ENCODE measurements around the gene AMH. TPM values are rescaled to one million over a fixed set of nuclear protein-coding genes. Genes with fewer than 3 reads are reported as not detected.

Gene AMH
- total and polyA plus RNA-seq, 8 donors, result 0.45 to 2.0 (median 0.86) TPM; not detected in 2

DNA sequence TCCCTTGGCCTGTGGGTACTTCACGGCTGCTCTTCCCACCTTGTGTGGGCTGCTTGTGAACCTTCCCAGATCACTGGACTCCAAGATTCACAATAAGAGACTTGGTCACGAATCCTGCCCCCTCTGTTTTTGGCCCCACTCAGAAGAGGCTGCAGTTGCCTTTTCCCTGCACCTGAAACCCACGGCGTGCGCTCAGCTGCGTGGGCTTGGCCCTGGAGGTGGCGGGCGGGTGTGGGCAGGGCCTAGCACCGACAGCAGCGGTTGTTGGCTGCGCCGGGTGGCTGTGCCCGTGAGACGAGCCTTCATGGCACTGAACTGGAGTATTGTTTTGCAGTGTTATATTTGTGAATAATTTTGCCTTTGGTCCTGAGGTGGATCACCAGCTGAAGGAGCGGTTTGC, 46.8 kb upstream of the AMH start:
- 83 to 94% (median 90%) methylated on average over 15 of the region's 15 CpGs for WGBS, 5 donors
- H3K4me3 ChIP-seq, result no peak overlapping the region

DNA sequence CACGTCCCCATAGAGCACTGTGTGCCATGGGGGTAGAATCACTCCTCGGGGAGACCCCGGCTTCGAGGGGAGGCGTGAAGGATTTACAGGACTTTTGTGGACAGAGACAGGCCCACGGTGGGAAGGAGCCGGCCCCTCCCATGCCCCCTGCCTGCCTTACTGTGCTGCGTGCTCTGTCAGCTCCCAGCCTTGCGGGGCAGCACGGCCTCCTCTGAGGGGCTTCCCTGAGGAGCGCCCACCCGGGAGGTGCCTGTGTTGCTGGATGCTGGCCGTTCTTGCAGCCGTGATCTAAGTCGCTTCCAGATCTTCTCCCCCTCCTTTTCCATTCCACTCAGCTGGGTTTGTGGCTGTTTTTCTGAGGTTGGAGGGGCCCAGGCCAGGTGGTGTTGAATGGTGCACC, 42.1 kb upstream of the AMH start:
- 89 to 97% (median 95%) methylated on average over 6 to 15 of the region's 15 CpGs for WGBS, 5 donors
- DNase-seq, result no peak
- no peaks in the 10 kb centered on the region for H3K9me3 ChIP-seq
- H3K27me3 ChIP-seq, result no peaks in the 10 kb centered on the region
- intact Hi-C loops (cut with DNase I; ENCODE audit: low total_unique reads), result no loop called here
- H3K27ac ChIP-seq, result no peak overlapping the region
- TF ChIP-seq EP300 (IDR thresholded peaks at IDR 0.05) (no peak), POLR2A (IDR thresholded peaks at IDR 0.05) (no peak), POLR2AphosphoS5 (IDR thresholded peaks at IDR 0.05) (no peak)
- TF ChIP-seq, protein P1, sequence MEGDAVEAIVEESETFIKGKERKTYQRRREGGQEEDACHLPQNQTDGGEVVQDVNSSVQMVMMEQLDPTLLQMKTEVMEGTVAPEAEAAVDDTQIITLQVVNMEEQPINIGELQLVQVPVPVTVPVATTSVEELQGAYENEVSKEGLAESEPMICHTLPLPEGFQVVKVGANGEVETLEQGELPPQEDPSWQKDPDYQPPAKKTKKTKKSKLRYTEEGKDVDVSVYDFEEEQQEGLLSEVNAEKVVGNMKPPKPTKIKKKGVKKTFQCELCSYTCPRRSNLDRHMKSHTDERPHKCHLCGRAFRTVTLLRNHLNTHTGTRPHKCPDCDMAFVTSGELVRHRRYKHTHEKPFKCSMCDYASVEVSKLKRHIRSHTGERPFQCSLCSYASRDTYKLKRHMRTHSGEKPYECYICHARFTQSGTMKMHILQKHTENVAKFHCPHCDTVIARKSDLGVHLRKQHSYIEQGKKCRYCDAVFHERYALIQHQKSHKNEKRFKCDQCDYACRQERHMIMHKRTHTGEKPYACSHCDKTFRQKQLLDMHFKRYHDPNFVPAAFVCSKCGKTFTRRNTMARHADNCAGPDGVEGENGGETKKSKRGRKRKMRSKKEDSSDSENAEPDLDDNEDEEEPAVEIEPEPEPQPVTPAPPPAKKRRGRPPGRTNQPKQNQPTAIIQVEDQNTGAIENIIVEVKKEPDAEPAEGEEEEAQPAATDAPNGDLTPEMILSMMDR (IDR thresholded peaks at IDR 0.05), result no peak
- H3K4me1 ChIP-seq, result peaks cover 12 to 42% (median 20%) of the 10 kb centered on the region in 4 donors
- peaks cover 46 to 98% (median 91%) of the 10 kb centered on the region in 4 donors for H3K36me3 ChIP-seq
- H3K4me3 ChIP-seq, result no peak overlapping the region

More for the DNA sequence above, 46.8 kb upstream of the AMH start:
- Histone ChIP-seq H3K36me3 (peaks cover 28 to 90% (median 82%) of the 10 kb centered on the region in 4 donors), H3K4me1 (peaks cover 8 to 19% (median 16%) of the 10 kb centered on the region in 4 donors), H3K27ac (no peak overlapping the region), H3K27me3 (no peaks in the 10 kb centered on the region), H3K9me3 (no peaks in the 10 kb centered on the region)
- DNase-seq, result no peak
- intact Hi-C loops (cut with DNase I; ENCODE audit: low total_unique reads), result no loop called here
- TF ChIP-seq EP300 (IDR thresholded peaks at IDR 0.05) (no peak), POLR2AphosphoS5 (IDR thresholded peaks at IDR 0.05) (no peak), POLR2A (IDR thresholded peaks at IDR 0.05) (no peak)
- TF ChIP-seq, protein P1 (IDR thresholded peaks at IDR 0.05), result no peak

DNA sequence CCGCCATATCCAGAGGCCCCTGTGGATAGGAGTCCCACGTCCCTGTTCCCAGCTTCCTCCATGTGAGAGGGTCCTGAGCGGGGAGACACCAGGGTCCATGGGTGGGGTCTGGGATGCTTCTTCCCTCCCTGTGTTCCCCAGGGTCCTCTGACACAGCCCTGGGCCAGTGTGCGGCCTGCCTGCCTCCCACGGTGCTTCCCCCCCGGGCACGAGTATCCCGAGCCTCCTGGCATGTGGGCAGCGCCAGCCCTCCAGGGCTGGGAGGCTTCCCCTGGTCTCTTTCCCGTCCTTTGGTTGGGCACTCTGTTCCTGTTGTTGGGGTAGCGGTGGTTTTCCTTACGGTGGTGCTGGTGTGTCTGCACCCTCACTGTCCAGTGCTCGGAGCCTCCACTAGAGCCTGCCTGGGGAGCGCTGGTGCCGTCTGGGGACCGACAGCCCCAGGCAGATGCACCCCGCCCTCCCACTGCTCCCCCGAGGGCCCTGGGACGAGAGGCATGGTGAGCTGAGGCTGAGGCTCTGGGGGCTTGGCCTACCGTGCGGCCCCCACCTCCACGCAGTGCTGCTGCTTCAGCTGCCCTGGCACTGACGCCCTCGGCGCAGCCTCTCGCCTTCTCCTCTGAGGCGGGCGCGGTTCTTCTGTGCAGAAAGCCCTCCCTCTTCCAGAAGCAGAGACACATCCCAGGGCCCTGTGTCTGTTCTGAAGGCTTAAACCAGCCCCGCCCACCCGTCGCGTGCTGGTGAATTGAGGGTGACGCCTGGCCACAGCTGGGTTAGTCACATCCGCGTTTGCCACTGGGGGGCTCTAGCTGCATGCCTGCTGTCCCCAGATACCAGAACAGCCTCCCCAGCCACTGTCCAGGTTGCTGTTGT, 40.9 kb upstream of the AMH start:
- Histone ChIP-seq H3K27ac (peak overlapping the region in 1 of 5 donors; percentile 54), H3K27me3 (no peaks in the 10 kb centered on the region), H3K4me3 (no peak overlapping the region), H3K36me3 (peaks cover 55 to 98% (median 91%) of the 10 kb centered on the region in 4 donors), H3K9me3 (no peaks in the 10 kb centered on the region), H3K4me1 (peaks cover 12 to 49% (median 20%) of the 10 kb centered on the region in 4 donors)
- WGBS, 5 donors, result 68 to 87% (median 75%) methylated on average over 22 to 36 of the region's 36 CpGs
- TF ChIP-seq POLR2AphosphoS5 (IDR thresholded peaks at IDR 0.05) (no peak), POLR2A (IDR thresholded peaks at IDR 0.05) (no peak), EP300 (IDR thresholded peaks at IDR 0.05) (no peak)
- TF ChIP-seq, protein P1 (IDR thresholded peaks at IDR 0.05), result no peak
- intact Hi-C loops (cut with DNase I; ENCODE audit: low total_unique reads), result no loop called here
- peak; percentile 48 to 88 for DNase-seq

DNA sequence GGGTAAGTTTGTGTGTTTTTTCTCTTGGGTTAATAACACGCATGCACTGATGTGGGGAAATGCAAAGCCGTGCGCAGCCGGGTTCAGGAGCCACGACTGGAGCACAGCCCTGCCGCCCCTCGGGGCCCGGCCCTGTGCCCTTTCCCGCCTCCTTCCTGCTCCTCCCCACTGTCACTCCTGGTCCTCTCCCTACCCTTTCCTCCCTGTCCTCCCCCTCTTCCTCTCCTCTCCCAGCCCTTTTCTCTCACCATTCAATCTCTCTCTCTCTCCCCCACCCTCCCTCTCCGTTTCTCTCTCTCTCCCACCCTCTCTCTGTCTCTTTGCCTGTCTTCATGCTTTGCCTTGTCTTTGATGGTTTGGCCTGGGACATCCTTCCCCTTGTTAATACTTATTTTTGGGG, 40.1 kb upstream of the AMH start:
- peaks cover 54 to 98% (median 91%) of the 10 kb centered on the region in 4 donors for H3K36me3 ChIP-seq
- no peak for TF ChIP-seq POLR2A (IDR thresholded peaks at IDR 0.05)
- TF ChIP-seq, protein P1 (IDR thresholded peaks at IDR 0.05), result no peak
- TF ChIP-seq POLR2AphosphoS5 (IDR thresholded peaks at IDR 0.05), result no peak
- DNase-seq, result no peak
- no peaks in the 10 kb centered on the region for H3K27me3 ChIP-seq
- H3K4me3 ChIP-seq, result no peak overlapping the region
- no peaks in the 10 kb centered on the region for H3K9me3 ChIP-seq
- peaks cover 10 to 50% (median 18%) of the 10 kb centered on the region in 4 donors for H3K4me1 ChIP-seq
- peak overlapping the region in 1 of 5 donors; percentile 54 for H3K27ac ChIP-seq
- WGBS, 5 donors, result 77 to 83% (median 78%) methylated on average over 10 of the region's 10 CpGs
- intact Hi-C loops (cut with DNase I; ENCODE audit: low total_unique reads), result no loop called here

Measured in stomach (tissue), 9 donors.